HG03064 (cell line): ENCODE data around the gene TUBAL3.

ENCODE experiments used
- ATAC-seq: cut with Tn5 transposase; IDR thresholded peaks from one replicate; pipeline ENCODE4 v1.9.1; 2021; ENCODE audit warnings: low read depth; ENCODE audit not compliant: unreplicated experiment

TUBAL3 gene

DNA sequence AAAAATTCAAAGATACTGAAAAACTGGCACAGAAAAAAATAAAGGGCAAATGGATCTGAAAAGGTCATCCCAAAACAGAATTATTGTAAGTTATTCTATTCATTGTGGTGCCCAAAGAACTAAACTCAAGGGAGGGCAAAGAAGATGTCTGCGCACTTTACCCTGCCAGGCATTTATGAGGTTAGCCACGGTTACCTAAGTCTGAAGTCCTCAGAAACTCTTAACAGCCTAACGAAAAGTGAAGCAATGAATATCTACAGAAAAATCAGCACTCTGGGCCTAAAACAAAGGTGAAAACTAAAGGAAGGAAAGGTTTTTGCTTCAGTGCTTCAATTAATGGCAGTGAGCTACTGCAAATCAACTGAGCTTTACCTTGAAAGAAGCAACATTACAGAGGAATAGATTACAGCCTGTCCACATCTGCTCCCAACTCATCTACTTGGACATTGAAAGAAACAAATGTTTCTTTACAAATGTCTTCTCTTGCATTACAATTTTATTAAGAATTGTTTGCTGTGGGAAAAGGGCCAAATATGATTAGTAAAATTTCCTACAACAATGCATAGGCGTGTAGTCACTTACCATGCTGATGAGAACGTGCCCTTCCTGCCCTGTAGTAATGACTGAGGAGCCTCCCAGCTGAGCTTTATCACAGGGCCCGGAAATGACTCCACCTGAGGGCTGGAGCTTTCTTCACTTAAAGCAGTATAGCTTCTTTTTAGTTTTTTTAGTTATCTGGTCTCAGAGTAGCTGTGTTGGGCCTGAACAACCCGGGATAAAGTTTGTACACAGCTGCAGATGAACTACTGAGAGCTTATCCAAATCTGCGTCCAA is at the start of gene TUBAL3:
Gene TUBAL3 (minus strand): TSS at position 621 of the 834 bp plus-strand sequence. CDS start 36 bp downstream, at position 585.
- ATAC-seq: no peak

DNA sequence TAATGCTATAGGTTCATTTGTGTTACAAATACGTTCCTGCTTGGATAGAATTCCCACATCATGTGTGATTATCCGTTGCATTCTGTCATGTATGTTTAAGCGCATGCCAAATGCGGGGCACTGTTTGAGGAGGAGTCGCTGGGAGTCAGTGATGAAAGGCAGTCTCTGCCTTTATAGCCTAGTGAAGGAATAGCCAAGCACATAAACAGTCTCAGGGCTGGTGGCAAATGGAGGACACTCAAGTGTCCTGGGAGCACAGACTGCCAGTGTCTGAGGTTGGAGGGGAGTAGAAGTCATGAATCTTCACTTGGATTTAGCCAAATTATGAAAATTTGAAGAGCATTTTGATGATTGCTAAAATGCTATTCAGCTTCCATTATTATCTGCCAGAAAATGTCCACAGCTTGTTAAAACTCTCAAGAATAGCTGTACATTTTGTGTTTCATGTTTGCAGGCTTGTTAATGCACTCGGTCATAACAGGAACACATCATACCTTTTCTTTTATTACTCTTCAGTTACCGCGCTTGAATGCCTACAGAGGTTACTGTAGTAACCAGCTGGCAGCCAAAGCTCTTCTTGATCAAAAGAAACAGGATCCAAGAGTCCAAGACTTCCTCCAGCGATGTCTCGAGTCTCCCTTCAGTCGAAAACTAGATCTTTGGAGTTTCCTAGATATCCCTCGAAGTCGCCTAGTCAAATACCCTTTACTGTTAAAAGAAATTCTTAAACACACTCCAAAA is 49.3 kb upstream of the TUBAL3 start:
- ATAC-seq: no peak

DNA sequence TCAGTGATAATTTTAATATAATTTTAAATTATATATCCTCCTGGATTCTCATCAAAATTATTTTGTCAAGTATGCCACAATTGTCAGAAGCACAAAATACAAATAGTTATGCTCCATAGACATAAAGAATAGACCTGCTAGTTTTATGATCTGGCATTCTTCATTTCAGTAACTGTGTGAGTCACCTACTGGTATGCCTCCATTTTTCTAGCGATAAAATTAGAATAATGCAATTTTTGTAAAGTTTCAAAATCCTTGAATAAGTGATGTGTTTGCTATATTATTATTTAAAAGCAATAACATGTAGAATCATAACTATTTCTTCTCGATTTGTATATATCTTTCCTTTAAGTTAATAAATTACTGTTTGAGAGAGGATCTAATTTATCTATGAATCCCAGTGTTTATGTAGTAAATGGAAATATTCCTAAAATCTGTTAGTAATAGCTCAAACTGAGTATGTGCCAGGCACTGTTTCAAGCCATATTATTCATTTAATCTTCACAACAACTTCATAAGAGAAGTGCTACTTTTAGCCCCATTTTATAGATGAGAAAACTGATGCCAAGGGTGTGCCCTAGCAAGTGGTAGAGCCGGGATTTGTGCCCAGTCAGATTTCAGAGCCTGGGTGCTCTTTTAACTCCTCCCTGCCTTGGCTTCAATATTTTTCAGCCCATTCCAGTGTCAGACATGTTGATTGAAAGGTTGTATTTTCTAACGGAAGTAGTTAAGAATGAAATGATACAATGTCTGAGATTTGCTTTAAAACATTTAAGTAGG is 46.2 kb upstream of the TUBAL3 start:
- ATAC-seq: no peak

DNA sequence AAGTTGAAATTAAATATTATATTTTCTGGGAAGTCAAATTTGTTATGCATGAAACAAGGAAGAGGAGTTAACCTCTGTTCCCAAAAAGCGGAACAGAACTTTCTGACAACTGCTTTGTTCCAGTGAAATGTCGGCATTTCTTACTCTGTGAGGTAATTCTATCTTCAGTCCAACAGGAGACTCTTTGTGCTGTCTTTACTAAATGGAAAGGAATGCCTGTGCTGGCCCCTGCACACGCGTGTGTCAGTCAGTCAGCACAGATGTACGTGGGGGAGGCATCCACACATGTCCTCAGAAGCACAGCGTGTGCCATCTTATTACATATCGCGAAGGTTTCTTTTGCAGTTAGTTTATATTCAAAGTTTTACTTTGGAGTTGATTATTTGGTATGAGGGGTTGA is 45.2 kb upstream of the TUBAL3 start:
- no peak for ATAC-seq

DNA sequence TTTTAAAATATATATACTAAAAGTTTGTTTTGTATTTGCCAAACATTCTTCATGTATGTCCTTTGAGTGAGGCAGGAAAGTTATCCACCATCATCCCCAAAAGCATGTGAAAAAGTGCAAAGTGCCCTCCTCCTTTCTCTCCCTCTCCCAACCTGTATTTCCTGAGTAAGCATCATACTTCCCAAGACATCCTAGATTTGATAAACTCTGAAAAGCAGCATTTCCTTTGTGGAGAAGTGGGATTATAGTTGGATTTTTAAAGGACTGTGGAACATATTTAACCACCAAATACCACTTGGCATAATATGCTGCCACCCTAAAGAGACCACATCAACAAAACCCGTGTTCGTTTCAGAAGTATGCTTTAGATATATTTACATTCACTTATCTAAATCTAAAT is 44.6 kb upstream of the TUBAL3 start:
- no peak for ATAC-seq

DNA sequence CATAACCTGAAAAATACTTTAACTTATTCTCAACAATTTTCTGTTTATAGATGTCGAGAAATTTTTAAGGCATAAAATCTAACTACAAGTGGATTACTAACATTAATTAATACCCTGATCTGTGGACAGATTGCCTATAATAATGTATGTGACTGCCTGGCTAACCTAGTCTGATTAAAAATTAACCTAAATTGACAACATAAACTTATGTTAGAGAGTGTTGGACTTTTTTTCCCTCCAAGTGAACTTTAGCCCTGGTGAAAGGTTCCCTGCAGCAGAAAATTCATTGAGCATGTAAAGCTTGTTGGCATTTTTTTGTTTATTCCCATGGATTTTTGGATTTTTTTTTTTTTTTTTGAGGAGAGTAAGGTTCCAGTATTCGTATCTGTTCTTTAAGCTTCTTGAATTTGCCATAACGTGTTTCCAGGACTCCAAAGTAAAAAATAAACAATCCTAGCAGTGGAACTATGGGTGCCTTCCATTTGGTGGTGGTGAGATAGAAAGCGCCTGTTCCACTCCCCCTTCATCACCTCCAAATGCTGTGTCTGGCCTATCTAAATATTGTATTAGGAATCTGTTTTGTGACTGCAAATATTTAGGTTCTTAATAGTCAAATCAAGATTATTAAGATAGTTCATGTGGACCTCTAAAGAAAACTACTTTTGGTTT is 43.8 kb upstream of the TUBAL3 start:
- ATAC-seq: no peak

DNA sequence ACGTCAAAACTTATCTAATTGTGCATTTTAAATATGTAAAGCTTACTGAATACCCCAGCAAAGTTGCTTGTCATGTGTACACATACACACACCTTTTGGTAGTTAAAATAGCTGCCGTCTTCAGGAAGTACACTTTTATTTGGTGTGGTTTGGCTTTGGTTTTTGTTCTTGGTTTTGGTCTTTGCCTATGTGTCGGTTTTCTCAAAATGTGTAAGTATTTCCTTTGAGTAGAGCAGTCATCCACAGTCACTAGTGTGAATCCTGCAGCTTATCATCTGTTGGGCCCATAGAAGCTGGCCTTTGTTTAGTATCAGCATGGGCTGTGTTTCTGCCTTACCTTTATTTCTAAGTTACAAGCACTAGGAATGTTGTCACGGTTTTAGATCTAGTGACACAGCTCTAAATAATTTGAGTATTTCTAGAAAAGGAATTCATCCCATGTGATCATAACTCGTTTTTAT is 43.0 kb upstream of the TUBAL3 start:
- ATAC-seq: peak; percentile 56

DNA sequence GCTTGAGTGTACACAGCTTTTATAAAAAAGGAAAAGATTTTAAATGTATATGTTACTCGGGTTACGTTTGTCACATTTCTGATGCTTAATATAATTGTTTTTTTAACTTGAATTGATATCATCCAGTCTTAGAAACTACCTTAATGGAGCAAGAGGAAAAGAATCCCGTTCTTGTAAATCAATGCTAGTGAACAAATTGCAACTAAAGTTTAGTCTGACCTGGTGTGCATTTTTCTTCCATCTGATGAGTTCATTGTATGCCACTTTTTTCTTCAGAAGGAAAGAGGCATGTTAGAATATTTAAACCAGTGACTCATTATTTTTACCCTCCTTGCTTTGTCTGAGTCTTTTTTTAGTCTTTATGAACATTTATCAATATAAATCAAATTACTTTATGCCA is 42.4 kb upstream of the TUBAL3 start:
- no peak for ATAC-seq

DNA sequence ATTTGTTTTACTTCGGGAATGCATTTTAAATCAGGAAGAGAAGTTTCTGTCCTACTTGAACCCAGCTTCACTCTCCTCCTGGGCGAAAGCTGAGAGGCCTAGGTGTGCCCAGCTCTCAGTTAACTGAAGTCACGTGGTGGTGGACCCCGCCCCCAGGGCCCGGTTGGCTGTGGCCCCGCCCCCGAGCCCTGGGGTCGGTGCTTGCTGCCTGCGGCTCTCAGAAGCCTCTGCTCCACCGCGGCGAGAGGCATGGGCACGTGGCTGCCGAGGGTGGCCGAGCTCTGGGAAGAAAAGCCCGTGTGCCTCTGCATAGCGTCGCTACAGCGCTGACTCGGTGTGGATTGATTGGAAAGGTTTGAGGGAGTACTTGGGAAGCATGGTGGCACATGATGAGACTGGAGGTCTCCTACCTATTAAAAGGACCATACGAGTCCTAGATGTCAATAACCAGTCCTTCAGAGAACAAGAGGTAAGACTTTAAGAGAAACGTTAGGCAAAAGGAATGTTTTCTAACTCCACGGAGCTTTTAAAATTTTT is 41.8 kb upstream of the TUBAL3 start:
- ATAC-seq: peak; percentile 36

DNA sequence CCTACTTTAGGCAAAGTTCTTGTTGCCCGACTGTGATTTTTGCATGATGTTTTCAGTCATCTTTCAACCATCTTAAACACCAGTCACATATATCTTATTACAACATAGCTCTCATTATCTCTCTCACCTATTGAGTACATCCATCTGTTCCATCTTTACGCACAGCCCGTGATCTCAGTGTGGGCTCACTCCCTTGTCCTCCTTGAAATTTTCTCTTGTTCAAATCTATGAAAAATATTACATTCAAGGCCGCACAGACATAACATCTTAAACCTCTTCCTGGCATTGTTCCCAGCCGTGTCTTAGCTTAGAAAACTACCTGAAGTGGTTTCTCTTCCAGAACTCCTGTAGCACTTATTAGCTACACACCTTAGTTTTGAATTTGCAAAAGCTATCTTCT is 40.4 kb upstream of the TUBAL3 start:
- no peak for ATAC-seq

DNA sequence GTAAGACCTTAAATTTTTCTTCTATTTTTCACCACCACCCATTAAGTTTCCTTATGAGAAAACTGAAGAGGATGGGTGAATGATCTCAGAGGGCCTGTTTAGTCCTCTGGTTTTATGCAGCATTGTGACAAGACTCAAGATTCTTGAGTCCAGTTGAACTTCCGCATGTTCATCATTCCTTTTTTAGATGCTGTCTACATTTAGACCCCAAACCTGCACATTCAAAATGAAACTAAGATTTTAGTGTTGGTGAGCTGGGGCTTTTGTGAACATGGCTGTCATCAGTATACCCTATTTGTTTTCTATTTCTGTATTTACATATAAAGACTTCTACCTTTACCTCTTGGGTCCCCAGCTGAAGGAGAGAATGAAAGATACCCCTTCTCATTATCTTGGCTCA is 38.8 kb upstream of the TUBAL3 start:
- ATAC-seq: peak; percentile 51

DNA sequence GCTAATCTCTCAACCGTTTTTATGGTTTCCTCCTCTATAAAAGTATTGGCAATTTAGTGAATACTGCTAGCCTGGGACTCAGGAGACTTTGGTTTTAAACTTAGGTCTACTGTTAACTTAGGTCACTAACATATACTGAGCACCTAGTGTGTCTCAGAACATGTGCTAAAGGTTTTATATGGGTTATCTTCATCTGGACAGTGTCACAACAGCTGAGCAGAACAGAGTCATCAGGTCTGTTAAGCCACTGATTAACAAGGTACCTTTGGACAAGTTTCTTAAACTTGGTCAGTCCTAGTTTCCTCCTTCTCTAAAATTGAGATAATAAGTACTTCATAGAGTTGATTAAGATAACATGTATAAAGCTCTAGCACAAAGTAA is 38.4 kb upstream of the TUBAL3 start:
- peak; percentile 44 for ATAC-seq

DNA sequence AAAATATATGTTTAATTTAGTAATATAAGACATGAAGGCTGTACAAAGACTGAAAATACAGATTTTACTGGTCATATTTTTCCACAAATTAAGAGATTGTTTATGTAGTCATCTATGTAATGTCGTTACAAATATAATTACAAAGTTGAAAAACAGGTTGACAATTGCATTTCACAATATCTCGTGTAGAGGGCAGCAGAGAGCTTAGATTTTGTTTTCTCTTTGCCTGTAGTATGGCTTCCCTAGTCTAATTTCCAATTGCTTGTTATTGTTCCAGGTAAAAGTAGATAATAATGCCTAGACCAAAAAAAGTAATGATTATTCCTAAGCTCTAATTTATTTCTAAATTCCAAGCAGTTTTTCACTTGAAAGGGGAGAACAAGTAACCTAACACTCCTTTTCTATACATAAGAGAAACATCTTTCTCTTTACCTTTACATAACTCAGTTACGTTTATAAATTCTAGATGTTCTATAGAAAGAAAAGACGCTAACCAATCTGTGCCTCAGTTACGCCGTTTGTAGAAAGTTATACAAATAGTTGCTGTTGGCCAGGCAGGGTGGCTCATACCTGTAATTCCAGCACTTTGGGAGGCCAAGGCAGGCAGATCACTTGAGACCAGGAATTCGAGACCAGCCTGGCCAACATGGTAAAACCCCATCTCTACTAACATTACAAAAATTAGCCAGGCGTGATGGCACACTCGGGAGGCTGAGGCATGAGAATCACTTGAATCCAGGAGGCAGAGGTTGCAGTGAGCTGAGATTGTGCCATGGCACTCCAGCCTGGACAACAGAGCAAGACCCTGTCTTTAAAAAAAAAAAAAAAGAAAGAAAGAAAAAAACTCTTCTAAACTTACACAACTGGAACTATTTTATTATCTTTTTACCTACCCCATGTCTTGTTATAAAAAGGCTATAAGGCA is 37.7 kb upstream of the TUBAL3 start:
- no peak for ATAC-seq

DNA sequence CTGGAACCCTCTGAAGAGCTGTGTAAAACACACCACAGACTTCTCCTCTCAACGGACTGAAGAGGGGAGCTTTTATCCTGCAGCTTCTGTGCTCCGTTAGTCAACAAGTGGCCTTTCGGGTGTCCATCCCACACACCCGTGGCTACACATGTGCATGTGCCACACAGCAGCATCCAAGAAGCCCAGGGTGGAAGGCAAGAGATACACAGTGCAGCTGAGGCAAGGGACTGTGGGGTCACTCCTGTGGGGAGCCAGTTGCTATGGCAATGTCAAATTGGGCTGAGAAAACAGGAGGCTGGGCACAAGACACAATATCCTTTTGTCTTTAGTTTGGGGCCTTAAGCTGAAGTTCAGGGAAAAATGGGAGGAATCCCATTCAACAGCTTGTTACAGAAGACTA is 36.5 kb upstream of the TUBAL3 start:
- no peak for ATAC-seq

DNA sequence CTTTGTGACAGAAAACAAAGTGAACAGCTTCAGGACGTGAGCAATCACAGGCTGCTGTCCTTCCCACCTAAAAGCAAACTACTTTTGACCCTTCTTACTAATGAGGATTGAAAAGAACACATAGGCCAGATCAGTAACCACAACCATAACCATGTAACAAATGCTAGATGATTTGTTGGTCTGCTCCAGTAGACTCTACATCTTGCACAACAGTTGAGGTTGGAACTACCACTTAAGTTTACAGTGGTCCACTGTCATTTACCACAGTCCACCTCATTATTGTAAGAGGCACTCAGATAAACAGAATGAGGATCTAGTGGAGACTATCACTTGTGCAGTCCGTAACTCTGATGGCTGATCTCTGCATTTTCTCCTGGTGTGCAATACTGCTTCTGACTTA is 35.6 kb upstream of the TUBAL3 start:
- ATAC-seq: no peak

DNA sequence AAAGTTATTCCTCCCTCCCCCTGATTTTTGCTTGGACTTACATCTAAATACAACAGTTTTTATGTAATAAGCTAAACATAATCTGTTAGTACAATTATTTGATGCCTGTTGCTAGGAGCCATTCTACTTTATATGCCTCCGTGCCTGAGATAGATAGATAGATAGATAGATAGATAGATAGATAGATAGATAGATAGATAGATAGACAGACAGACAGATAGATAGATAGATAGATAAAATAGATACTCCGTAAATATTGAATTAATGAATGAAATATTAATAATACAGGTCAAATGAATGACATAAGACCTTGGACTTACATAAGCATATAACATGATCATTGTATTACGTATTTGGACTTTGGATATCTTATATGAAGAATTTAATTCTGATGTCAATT is 30.7 kb upstream of the TUBAL3 start:
- no peak for ATAC-seq

DNA sequence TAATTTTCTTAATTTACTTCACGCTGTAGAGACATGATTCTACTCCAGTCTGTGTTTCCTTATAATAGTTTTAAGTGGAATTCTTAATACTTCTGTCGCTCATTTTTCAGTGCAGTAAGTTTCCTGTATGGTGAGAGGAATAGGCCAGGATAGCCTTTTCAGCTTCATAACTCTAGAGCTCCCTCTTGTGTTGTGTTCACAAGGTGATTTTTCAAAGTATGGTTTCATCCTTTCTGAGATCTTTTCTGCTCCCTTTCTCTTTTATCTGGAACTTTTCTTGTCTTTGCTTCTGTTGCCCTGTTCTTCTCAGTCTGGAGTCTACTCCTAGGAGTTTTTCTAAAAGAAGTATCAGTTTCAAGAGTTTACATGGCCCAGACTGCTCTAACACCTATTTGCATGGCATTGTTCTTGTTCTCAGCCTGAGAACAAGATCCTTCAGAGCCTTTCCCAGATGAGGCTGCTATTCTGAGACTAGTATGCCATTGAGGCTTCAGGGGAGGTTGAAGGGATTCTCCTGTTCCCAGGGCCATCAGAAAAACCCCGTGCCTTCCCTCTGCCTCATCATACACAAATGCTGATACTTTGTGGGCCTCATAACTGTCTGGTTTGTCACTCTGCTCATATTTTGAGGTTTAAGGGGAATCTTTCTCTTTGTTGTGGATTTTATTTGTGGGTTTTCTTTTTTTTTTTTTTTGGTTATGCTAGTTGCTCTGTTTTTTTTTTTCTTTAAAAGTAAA is 29.6 kb upstream of the TUBAL3 start:
- ATAC-seq: no peak

DNA sequence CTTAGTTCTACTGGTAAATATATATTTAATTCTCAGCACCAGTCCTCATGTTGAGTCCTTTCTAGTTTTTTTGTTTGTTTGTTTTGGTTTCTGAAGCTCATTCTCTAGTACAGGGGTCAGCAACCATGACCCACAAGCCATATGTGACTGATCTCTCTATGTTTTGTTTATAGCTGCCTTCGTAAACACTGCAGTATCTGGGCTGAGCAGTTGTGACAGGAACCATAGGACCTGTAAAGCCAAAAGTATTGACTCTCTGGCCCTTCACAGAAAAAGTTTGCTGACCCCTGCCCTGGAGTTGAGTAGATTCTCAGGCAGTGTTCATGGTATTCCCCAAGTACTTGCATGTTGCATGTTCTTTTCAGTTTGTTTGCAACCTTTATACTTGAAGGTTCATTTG is 28.6 kb upstream of the TUBAL3 start:
- ATAC-seq: no peak

DNA sequence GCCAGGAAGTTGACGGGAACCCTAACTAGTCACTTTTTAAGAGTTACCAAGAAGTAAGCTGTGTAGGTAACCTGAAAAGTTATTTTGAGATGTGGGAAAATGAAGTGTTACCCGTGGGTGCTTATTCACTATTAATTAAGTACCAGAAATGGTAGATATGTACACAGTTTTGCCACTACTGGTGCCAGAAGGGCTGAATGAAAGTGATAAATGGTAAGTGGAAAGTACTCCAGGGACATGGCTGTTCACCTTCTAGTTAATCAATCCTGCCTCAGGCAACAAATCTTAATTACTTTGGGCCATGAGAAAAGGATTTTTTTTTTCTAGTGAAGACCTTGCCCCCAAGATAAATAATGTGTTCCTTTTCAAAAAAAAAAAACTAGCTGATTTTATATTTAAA is 23.5 kb upstream of the TUBAL3 start:
- ATAC-seq: no peak
